Activated CD8-positive, alpha-beta T cell treated with anti-CD3 and anti-CD28 coated beads for 36 hours (primary cell): Measurements from ENCODE around the gene KRT79. TPM values are rescaled to one million over a fixed set of nuclear protein-coding genes. Genes with fewer than 3 reads are reported as not detected.

Experiments used
- ATAC-seq: fragments of 200-7000 bp; cut with Tn5 transposase; one replicate; pipeline ENCODE4 v1.10.0; 2021; ENCODE audit warnings: mild to moderate bottlenecking, moderate library complexity
- CTCF ChIA-PET: fragments of 350-600 bp; sonication (Branson Sonifier 250); formaldehyde crosslinking; loops from one replicate; lab custom pipeline; 2021; ENCODE audit warnings: antibody characterized with exemption; lab: Charles Lee
- POLR2A ChIA-PET: fragments of 350-600 bp; sonication (Branson Sonifier 250); formaldehyde crosslinking; loops from one replicate; lab custom pipeline; 2021; ENCODE audit warnings: antibody characterized with exemption; lab: Charles Lee
- DNase-seq: peaks from one replicate; pipeline ENCODE4 v3.0.0-alpha.2; 2020
- H3K27ac Mint-ChIP-seq: one replicate; pipeline ENCODE4 v1.8.0; 2021; ENCODE audit warnings: mild to moderate bottlenecking, mixed read lengths
- H3K27me3 Mint-ChIP-seq: one replicate; pipeline ENCODE4 v1.8.0; 2021; ENCODE audit warnings: mixed read lengths
- H3K36me3 Mint-ChIP-seq: one replicate; pipeline ENCODE4 v1.8.0; 2021; ENCODE audit warnings: low read depth, mixed read lengths
- H3K4me1 Mint-ChIP-seq: one replicate; pipeline ENCODE4 v1.8.0; 2021; ENCODE audit warnings: low read depth, mixed read lengths
- H3K4me3 Mint-ChIP-seq: one replicate; pipeline ENCODE4 v1.8.0; 2021; ENCODE audit warnings: mild to moderate bottlenecking, moderate library complexity, mixed read lengths
- H3K9me3 Mint-ChIP-seq: one replicate; pipeline ENCODE4 v1.8.0; 2021; ENCODE audit warnings: mixed read lengths
- intact Hi-C: fragments of 100-400 bp; cut with micrococcal nuclease; formaldehyde crosslinking; loops from one replicate; pipeline ENCODE4 v1.10.0; 2022
- total RNA-seq, 2 experiments: library from RNA; stranded (reverse); gene quantifications; one replicate each; pipeline ENCODE4 v1.2.3, GENCODE V29; 2021
- TF ChIP-seq, protein P1 (sequence below): fragments of 200-600 bp; IDR thresholded peaks from one replicate; pipeline ENCODE4 v1.8.0; 2022; ENCODE audit warnings: antibody characterized with exemption, mild to moderate bottlenecking

The KRT79 gene
- total RNA-seq, 2 experiments from 2014 or later, result 0.87 to 1.6 TPM

DNA sequence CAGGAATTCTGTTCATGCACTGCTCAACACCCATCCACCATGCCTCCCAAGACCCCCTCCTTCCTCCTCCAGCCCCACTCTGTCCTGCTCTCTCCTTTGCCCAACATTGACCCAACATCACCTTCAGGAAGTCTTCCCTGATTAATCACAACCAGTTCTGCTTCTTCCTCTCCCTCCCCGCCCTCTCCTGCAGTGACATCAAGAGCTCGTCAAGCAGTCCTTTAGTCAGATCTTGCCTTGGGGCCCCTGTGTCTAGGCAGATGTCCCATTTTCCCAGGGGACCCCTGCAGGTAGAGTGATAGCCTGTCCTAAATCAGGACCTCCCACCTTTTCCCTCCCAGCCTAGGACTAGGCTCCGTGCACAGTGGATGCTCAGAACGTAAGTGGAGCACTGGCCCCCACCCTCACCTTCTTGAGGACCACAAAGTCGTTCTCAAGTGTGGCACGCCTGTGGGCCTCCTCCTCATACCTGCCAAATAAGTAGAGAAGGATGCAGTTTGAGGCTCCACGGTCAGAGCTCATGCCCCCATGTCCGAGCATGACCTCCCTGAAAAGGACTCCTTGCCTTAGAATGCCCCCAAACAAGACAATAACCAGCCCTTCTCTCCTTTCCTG lies 12.4 kb upstream of the KRT79 start:
- no peaks in the 10 kb centered on the region for H3K27me3 Mint-ChIP-seq
- intact Hi-C loops, result no loop called here
- no peaks in the 10 kb centered on the region for H3K9me3 Mint-ChIP-seq
- no peak overlapping the region for H3K27ac Mint-ChIP-seq
- CTCF ChIA-PET, result interaction anchor here (0.5 kb wide), 1 partner anchor 166 kb away, joined by 3 read pairs; no protein-coding TSS in a partner anchor
- H3K36me3 Mint-ChIP-seq, result no peaks in the 10 kb centered on the region
- ATAC-seq, result no peak
- DNase-seq, result no peak
- no peak overlapping the region for H3K4me3 Mint-ChIP-seq
- TF ChIP-seq, protein P1, sequence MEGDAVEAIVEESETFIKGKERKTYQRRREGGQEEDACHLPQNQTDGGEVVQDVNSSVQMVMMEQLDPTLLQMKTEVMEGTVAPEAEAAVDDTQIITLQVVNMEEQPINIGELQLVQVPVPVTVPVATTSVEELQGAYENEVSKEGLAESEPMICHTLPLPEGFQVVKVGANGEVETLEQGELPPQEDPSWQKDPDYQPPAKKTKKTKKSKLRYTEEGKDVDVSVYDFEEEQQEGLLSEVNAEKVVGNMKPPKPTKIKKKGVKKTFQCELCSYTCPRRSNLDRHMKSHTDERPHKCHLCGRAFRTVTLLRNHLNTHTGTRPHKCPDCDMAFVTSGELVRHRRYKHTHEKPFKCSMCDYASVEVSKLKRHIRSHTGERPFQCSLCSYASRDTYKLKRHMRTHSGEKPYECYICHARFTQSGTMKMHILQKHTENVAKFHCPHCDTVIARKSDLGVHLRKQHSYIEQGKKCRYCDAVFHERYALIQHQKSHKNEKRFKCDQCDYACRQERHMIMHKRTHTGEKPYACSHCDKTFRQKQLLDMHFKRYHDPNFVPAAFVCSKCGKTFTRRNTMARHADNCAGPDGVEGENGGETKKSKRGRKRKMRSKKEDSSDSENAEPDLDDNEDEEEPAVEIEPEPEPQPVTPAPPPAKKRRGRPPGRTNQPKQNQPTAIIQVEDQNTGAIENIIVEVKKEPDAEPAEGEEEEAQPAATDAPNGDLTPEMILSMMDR, result no peak
- POLR2A ChIA-PET, result interaction anchor here (0.6 kb wide), 2 partner anchors 58 to 717 kb away, joined by 3 read pairs; no protein-coding TSS in a partner anchor
- H3K4me1 Mint-ChIP-seq, result peaks cover 3% of the 10 kb centered on the region

GRCh38 chr12:52845946-52846345 lies 11.8 kb upstream of the KRT79 start:
- no peak overlapping the region for H3K27ac Mint-ChIP-seq
- peaks cover 3% of the 10 kb centered on the region for H3K4me1 Mint-ChIP-seq
- no peaks in the 10 kb centered on the region for H3K27me3 Mint-ChIP-seq
- DNase-seq (no peak), ATAC-seq (no peak)
- no peak overlapping the region for H3K4me3 Mint-ChIP-seq
- no peaks in the 10 kb centered on the region for H3K9me3 Mint-ChIP-seq
- TF ChIP-seq, protein P1, result no peak
- ChIA-PET CTCF (no interaction called here), POLR2A (interaction anchor here (0.6 kb wide), 1 partner anchor 717 kb away, joined by 3 read pairs; no protein-coding TSS in a partner anchor)
- intact Hi-C loops, result no loop called here
- H3K36me3 Mint-ChIP-seq, result no peaks in the 10 kb centered on the region

- Mint-ChIP-seq H3K27me3 (peaks cover 1% of the 10 kb centered on the region), H3K27ac (no peak overlapping the region), H3K4me1 (peaks cover 3% of the 10 kb centered on the region), H3K4me3 (no peak overlapping the region), H3K9me3 (no peaks in the 10 kb centered on the region), H3K36me3 (no peaks in the 10 kb centered on the region)
- CTCF ChIA-PET, result interaction anchor here (0.5 to 1.7 kb wide), 3 partner anchors 26 to 35 kb away, joined by 3 to 6 read pairs (median 5); no protein-coding TSS in a partner anchor
- TF ChIP-seq, protein P1, result no peak
- ATAC-seq (no peak), DNase-seq (no peak)
- intact Hi-C loops, result no loop called here
- POLR2A ChIA-PET, result interaction anchor here (1.0 kb wide), 1 partner anchor 52 kb away, joined by 4 read pairs; no protein-coding TSS in a partner anchor
Measured at GRCh38 chr12:52844386-52844785, 10.3 kb upstream of the KRT79 start.

DNA sequence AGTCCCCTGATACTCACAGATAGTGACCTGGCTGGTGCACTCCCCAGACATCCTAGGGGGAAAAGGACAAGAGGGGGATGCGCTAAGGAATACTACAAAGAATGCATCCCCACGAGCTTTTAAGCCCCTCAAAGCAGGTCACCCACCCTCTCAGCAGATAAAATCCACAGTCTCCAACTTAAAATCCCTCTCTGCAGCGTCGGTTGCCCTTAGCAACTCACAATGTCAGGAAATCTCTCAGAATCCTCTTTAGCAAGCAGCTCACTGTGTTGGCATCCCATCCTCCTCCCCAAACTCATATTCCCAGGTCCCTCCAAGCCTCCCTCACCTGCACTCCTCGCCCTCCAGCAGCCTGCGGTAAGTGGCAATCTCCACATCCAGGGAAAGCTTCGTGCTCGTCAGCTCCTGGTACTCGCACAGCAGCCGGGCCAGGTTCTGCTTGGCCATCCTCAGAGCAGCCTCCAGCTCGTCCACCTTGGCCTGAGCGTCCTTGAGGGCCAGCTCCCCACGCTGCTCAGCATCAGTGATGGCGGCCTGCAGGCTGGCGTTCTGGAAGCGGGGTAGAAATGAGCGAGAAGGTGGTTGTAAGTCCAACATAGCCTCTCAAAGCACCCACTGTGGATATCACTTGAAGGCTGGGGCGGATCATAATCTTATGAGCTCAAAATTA lies 5.5 kb upstream of the KRT79 start:
- ATAC-seq (no peak), DNase-seq (no peak)
- no peak overlapping the region for H3K27ac Mint-ChIP-seq
- no peaks in the 10 kb centered on the region for H3K36me3 Mint-ChIP-seq
- H3K4me3 Mint-ChIP-seq, result no peak overlapping the region
- ChIA-PET POLR2A (no interaction called here), CTCF (interaction anchor here (1.1 to 1.7 kb wide), 3 partner anchors 14 to 31 kb away, joined by 3 to 5 read pairs (median 4); no protein-coding TSS in a partner anchor)
- TF ChIP-seq, protein P1, result no peak
- peaks cover 42% of the 10 kb centered on the region for H3K4me1 Mint-ChIP-seq
- no peaks in the 10 kb centered on the region for H3K9me3 Mint-ChIP-seq
- peaks cover 1% of the 10 kb centered on the region for H3K27me3 Mint-ChIP-seq
- intact Hi-C loops, result no loop called here
